ENCODE measurements around the gene SUPT3H.
"Not testable (repeated sequence)": the region's sequence is repeated elsewhere in the genome, so short reads cannot be mapped to it uniquely, and the experiment has no call there.

Gene SUPT3H

DNA sequence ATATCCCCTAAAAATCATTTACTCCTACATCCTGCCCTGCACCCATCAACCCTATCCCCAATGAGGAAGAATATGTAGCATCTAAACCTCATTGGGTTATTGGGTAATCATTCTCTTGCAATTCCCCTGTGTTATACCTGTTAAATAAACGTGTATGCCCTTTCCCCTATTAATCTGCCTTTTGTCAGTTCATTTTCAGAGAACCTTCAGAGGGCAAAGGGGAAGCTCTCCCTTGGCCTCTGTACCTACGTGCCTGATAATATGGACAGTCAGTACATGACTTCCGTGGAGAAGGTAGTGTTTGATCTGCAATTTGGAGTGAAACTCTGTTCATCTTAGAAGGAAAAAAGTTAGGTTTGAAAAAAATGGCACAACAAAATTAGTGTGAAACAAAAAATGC is 223.1 kb downstream of the SUPT3H start:
- no peaks in the 10 kb centered on the region for H3K4me1 ChIP-seq (ENCODE audit: control insufficient read depth, insufficient read depth, low read length)
- no peak overlapping the region for H3K4me3 ChIP-seq (ENCODE audit: low read length in 2 of 2)
- H3K36me3 ChIP-seq (ENCODE audit: control insufficient read depth in 2 of 2, insufficient read depth in 2 of 2, low read length in 2 of 2) = no peaks in the 10 kb centered on the region
- H3K27ac ChIP-seq (ENCODE audit: low read length) = no peak overlapping the region
- H3K9me3 ChIP-seq (ENCODE audit: control insufficient read depth in 2 of 2, low read length in 2 of 2) = no peaks in the 10 kb centered on the region
- H3K27me3 ChIP-seq (ENCODE audit: control insufficient read depth in 1 of 2, insufficient read depth in 2 of 2, low read length in 2 of 2) = no peaks in the 10 kb centered on the region
- no peak overlapping the region for H3K9ac ChIP-seq (ENCODE audit: low read length in 2 of 2)

DNA sequence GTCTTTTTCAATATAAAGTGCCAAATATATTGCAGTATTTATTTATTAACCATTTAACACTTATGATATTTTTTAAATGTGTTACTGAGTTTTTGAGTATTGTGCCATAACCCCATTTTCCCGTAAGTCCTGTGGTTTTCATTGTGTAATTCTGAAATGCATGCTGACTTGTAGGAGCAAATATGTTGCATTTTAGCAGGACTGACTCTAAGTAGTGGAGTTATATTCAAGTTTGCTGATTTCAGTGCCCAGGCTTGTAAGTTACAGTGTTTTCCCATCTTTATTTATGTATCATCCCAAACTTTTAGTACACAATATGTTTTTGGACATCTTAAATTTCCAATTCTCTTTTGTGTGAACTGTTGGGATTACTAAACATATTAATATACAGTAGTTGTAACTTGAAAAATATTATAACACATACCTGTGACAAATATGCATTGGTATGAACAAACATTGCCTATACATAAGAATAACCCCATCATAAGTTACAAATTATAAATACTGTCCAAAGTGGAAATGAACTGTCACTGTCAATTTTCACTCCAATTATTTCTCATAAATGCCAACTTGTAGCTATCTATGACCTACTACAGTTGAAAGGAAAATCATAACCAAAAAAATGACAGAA is 228.9 kb downstream of the SUPT3H start:
- no peaks in the 10 kb centered on the region for H3K4me1 ChIP-seq (ENCODE audit: control insufficient read depth, insufficient read depth, low read length)
- H3K9ac ChIP-seq (ENCODE audit: low read length in 2 of 2) = no peak overlapping the region
- no peaks in the 10 kb centered on the region for H3K27me3 ChIP-seq (ENCODE audit: control insufficient read depth in 1 of 2, insufficient read depth in 2 of 2, low read length in 2 of 2)
- H3K36me3 ChIP-seq (ENCODE audit: control insufficient read depth in 2 of 2, insufficient read depth in 2 of 2, low read length in 2 of 2) = no peaks in the 10 kb centered on the region
- no peak overlapping the region for H3K4me3 ChIP-seq (ENCODE audit: low read length in 2 of 2)
- no peak overlapping the region for H3K27ac ChIP-seq (ENCODE audit: low read length)
- no peaks in the 10 kb centered on the region for H3K9me3 ChIP-seq (ENCODE audit: control insufficient read depth in 2 of 2, low read length in 2 of 2)

DNA sequence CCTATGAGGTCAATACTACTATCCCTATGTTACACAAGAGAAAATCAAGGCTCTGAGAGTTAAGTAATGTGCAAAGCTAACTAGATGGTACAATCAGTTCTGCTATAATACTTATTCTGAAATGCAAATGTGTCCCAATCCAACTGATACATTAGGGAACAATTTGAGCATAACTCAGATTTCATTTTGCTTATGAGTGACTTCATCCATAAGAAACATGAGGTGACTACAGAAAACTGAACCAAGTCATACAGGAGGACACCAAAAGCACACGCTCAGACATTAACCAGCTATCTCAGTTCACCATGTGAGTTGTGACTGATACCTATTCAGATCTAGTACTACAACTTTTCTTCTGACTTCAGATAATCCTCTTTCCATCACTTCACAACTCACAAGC is 229.5 kb downstream of the SUPT3H start:
- no peaks in the 10 kb centered on the region for H3K4me1 ChIP-seq (ENCODE audit: control insufficient read depth, insufficient read depth, low read length)
- no peaks in the 10 kb centered on the region for H3K36me3 ChIP-seq (ENCODE audit: control insufficient read depth in 2 of 2, insufficient read depth in 2 of 2, low read length in 2 of 2)
- no peaks in the 10 kb centered on the region for H3K9me3 ChIP-seq (ENCODE audit: control insufficient read depth in 2 of 2, low read length in 2 of 2)
- no peak overlapping the region for H3K27ac ChIP-seq (ENCODE audit: low read length)
- no peak overlapping the region for H3K9ac ChIP-seq (ENCODE audit: low read length in 2 of 2)
- no peaks in the 10 kb centered on the region for H3K27me3 ChIP-seq (ENCODE audit: control insufficient read depth in 1 of 2, insufficient read depth in 2 of 2, low read length in 2 of 2)
- no peak overlapping the region for H3K4me3 ChIP-seq (ENCODE audit: low read length in 2 of 2)

DNA sequence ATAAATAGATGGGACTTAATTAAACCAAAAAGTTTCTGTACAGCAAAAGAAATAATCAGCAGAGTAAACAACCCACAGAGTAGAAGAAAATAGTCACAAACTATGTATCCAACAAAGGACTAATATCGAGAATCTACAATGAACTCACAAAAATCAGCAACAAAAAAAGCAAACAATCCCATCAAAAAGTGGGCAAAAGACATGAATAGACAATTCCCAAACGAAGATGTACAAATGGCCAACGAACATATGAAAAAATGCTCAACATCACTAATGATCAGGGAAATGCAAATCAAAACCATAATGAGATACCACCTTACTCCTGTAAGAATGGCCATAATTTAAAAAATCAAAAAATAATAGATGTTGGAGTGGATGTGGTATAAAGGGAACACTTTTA is 232.1 kb downstream of the SUPT3H start:
- H3K4me1 ChIP-seq (ENCODE audit: control insufficient read depth, insufficient read depth, low read length); H3K36me3 ChIP-seq (ENCODE audit: control insufficient read depth in 2 of 2, insufficient read depth in 2 of 2, low read length in 2 of 2); H3K9me3 ChIP-seq (ENCODE audit: control insufficient read depth in 2 of 2, low read length in 2 of 2); H3K27me3 ChIP-seq (ENCODE audit: control insufficient read depth in 1 of 2, insufficient read depth in 2 of 2, low read length in 2 of 2); H3K27ac ChIP-seq (ENCODE audit: low read length); H3K4me3 ChIP-seq (ENCODE audit: low read length in 2 of 2); H3K9ac ChIP-seq (ENCODE audit: low read length in 2 of 2): not testable (repeated sequence)

DNA sequence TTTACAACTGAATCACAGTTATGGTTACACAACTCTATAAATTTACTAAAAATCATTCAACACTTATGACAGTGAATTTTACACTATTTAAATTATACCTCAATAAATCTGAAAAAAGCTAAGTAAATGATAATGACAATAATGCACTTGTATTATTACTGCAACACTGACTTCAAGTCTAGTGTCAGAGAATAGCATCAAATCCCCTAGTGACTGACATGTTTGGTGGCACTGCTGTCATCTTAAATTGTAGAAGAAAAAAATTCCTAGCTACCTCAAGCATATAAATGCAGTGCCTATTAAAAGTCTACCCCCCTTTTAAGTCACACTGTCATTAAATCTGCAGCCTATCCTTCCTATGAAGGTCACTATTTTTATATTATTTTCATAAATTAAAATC is 239.0 kb downstream of the SUPT3H start:
- Histone ChIP-seq H3K9ac (ENCODE audit: low read length in 2 of 2) (no peak overlapping the region), H3K27me3 (ENCODE audit: control insufficient read depth in 1 of 2, insufficient read depth in 2 of 2, low read length in 2 of 2) (no peaks in the 10 kb centered on the region), H3K4me3 (ENCODE audit: low read length in 2 of 2) (no peak overlapping the region), H3K27ac (ENCODE audit: low read length) (no peak overlapping the region), H3K4me1 (ENCODE audit: control insufficient read depth, insufficient read depth, low read length) (no peaks in the 10 kb centered on the region), H3K9me3 (ENCODE audit: control insufficient read depth in 2 of 2, low read length in 2 of 2) (no peaks in the 10 kb centered on the region), H3K36me3 (ENCODE audit: control insufficient read depth in 2 of 2, insufficient read depth in 2 of 2, low read length in 2 of 2) (no peaks in the 10 kb centered on the region)

DNA sequence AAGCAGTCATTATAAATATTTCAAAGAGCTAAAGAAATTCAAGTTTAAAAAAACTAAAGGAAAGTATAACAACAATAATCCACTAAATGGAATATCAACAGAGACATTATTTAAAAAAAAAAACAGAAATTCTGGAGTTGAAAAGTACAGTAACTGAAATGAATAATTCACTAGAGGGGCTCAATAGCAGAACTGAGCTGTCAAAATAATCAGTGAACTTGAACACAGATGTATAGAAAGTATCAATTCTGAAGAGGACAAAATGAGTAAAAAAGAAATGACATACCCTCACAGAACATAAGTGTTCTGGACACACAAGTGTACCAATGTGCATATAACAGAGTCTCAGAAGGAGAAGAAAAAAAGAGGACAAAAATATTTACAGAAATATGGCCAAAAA is 241.2 kb downstream of the SUPT3H start:
- Histone ChIP-seq H3K27ac (ENCODE audit: low read length) (no peak overlapping the region), H3K36me3 (ENCODE audit: control insufficient read depth in 2 of 2, insufficient read depth in 2 of 2, low read length in 2 of 2) (no peaks in the 10 kb centered on the region), H3K9me3 (ENCODE audit: control insufficient read depth in 2 of 2, low read length in 2 of 2) (no peaks in the 10 kb centered on the region), H3K4me3 (ENCODE audit: low read length in 2 of 2) (no peak overlapping the region), H3K4me1 (ENCODE audit: control insufficient read depth, insufficient read depth, low read length) (no peaks in the 10 kb centered on the region), H3K9ac (ENCODE audit: low read length in 2 of 2) (no peak overlapping the region), H3K27me3 (ENCODE audit: control insufficient read depth in 1 of 2, insufficient read depth in 2 of 2, low read length in 2 of 2) (no peaks in the 10 kb centered on the region)

DNA sequence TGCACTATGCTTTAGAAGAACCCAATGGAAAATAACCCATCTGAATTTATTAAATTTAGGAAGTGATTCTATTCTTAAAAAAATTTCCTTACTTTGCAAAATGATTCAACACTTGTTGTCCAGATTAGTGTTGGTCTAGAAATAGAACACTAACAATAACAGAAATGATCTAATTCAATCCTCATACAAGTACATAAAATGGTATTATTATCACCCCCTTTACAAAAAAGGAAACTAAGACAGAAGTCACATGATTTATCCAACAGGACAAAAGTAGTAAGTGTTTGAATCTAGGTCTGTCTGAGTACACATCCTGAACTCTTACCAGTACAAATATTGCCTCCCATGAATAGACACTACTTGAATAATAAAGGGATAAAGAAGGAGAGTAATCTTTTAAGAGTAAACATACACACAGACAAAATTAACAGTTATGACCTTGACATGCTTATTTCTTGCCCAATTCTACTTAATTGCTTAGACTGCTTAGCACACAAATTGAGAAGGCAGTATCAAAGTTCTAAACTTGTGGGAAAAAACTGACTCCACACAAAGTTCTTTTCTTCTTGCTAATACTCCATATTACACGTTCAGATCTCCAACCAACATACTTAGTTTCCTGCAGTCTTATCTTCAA is 245.0 kb downstream of the SUPT3H start:
- Histone ChIP-seq H3K9me3 (ENCODE audit: control insufficient read depth in 2 of 2, low read length in 2 of 2) (no peaks in the 10 kb centered on the region), H3K4me3 (ENCODE audit: low read length in 2 of 2) (no peak overlapping the region), H3K9ac (ENCODE audit: low read length in 2 of 2) (no peak overlapping the region), H3K36me3 (ENCODE audit: control insufficient read depth in 2 of 2, insufficient read depth in 2 of 2, low read length in 2 of 2) (no peaks in the 10 kb centered on the region), H3K4me1 (ENCODE audit: control insufficient read depth, insufficient read depth, low read length) (no peaks in the 10 kb centered on the region), H3K27ac (ENCODE audit: low read length) (no peak overlapping the region), H3K27me3 (ENCODE audit: control insufficient read depth in 1 of 2, insufficient read depth in 2 of 2, low read length in 2 of 2) (no peaks in the 10 kb centered on the region)

DNA sequence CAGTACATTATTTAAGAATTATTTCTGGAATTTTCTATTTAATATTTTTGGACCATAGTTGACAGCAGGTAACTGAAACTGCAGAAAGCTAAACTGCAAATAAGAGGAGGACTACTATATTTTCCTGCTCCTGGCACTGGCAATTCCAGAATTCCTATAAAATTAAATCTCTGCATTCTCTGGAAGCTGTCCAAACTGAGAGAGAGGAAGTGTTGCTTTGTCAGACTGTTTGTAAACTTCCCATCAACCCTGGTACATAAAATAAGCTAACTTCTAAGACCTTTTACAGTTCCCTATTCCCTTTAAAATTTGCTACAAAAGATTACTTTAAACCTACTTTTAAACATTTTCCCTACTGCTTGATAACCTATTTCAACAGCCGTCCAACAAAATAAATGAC is 245.7 kb downstream of the SUPT3H start:
- Histone ChIP-seq H3K4me3 (ENCODE audit: low read length in 2 of 2) (no peak overlapping the region), H3K9me3 (ENCODE audit: control insufficient read depth in 2 of 2, low read length in 2 of 2) (no peaks in the 10 kb centered on the region), H3K27ac (ENCODE audit: low read length) (no peak overlapping the region), H3K4me1 (ENCODE audit: control insufficient read depth, insufficient read depth, low read length) (no peaks in the 10 kb centered on the region), H3K36me3 (ENCODE audit: control insufficient read depth in 2 of 2, insufficient read depth in 2 of 2, low read length in 2 of 2) (no peaks in the 10 kb centered on the region), H3K27me3 (ENCODE audit: control insufficient read depth in 1 of 2, insufficient read depth in 2 of 2, low read length in 2 of 2) (no peaks in the 10 kb centered on the region), H3K9ac (ENCODE audit: low read length in 2 of 2) (no peak overlapping the region)

DNA sequence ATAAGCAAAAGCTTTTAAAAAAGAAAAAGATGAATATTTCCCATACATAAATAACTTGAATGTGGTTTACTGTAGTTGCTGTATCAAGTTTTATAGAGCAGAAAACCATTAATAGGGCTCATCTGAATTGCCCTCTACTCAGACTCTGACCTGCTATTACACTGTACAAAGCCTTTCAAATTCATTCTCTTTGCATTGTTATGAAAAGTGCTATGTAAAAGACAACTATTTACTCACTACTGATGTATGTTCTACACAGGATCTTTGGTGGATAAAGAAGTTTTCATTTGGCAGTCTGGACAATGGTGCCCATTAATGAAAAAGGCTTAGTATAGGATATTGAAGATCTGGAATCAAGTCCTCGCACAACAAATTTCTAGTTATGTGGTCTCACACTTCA is 248.7 kb downstream of the SUPT3H start:
- Histone ChIP-seq H3K27me3 (ENCODE audit: control insufficient read depth in 1 of 2, insufficient read depth in 2 of 2, low read length in 2 of 2) (no peaks in the 10 kb centered on the region), H3K9ac (ENCODE audit: low read length in 2 of 2) (no peak overlapping the region), H3K9me3 (ENCODE audit: control insufficient read depth in 2 of 2, low read length in 2 of 2) (no peaks in the 10 kb centered on the region), H3K4me1 (ENCODE audit: control insufficient read depth, insufficient read depth, low read length) (no peaks in the 10 kb centered on the region), H3K36me3 (ENCODE audit: control insufficient read depth in 2 of 2, insufficient read depth in 2 of 2, low read length in 2 of 2) (no peaks in the 10 kb centered on the region), H3K27ac (ENCODE audit: low read length) (no peak overlapping the region), H3K4me3 (ENCODE audit: low read length in 2 of 2) (no peak overlapping the region)

DNA sequence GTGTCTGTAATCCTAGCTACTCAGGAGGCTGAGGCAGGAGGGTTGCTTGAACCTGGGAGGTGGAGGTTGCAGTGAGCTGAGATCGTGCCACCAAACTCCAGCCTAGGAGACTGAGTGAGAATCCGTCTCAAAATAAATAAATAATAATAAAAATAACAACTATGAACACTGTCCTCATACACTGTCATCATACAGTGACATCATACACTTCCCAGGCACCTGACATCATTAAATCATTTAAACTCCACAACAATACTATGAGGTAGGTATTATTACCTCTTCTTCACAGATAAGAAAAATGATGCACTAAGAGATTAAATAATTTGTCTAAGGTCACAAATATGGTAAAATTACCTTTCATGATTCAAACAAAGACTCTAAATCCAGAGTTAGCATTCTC is 250.5 kb downstream of the SUPT3H start:
- H3K27ac ChIP-seq (ENCODE audit: low read length) = no peak overlapping the region
- H3K9ac ChIP-seq (ENCODE audit: low read length in 2 of 2) = no peak overlapping the region
- no peaks in the 10 kb centered on the region for H3K4me1 ChIP-seq (ENCODE audit: control insufficient read depth, insufficient read depth, low read length)
- H3K4me3 ChIP-seq (ENCODE audit: low read length in 2 of 2) = no peak overlapping the region
- no peaks in the 10 kb centered on the region for H3K27me3 ChIP-seq (ENCODE audit: control insufficient read depth in 1 of 2, insufficient read depth in 2 of 2, low read length in 2 of 2)
- H3K36me3 ChIP-seq (ENCODE audit: control insufficient read depth in 2 of 2, insufficient read depth in 2 of 2, low read length in 2 of 2) = no peaks in the 10 kb centered on the region
- no peaks in the 10 kb centered on the region for H3K9me3 ChIP-seq (ENCODE audit: control insufficient read depth in 2 of 2, low read length in 2 of 2)

DNA sequence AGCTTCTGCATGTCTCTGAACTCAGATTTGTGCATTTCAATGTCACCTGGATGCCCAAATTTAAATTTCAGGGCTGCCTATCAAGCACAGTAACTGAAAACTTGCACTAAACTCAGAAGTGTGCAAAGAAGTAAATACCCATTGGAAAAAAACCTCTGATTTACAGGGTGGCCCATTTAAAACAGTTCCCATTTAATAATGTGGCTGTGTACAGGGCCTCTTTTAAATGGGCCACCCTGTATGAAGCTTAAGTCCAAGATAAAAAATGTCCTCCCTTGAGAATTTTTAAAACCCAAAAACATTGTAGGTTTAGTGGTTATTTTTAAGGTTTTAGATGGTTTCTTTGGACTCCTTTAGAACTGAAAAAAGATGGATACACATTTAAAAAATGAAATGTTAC is 251.7 kb downstream of the SUPT3H start:
- H3K9me3 ChIP-seq (ENCODE audit: control insufficient read depth in 2 of 2, low read length in 2 of 2) = no peaks in the 10 kb centered on the region
- H3K9ac ChIP-seq (ENCODE audit: low read length in 2 of 2) = no peak overlapping the region
- no peak overlapping the region for H3K27ac ChIP-seq (ENCODE audit: low read length)
- no peaks in the 10 kb centered on the region for H3K4me1 ChIP-seq (ENCODE audit: control insufficient read depth, insufficient read depth, low read length)
- H3K27me3 ChIP-seq (ENCODE audit: control insufficient read depth in 1 of 2, insufficient read depth in 2 of 2, low read length in 2 of 2) = no peaks in the 10 kb centered on the region
- no peaks in the 10 kb centered on the region for H3K36me3 ChIP-seq (ENCODE audit: control insufficient read depth in 2 of 2, insufficient read depth in 2 of 2, low read length in 2 of 2)
- no peak overlapping the region for H3K4me3 ChIP-seq (ENCODE audit: low read length in 2 of 2)
